OCI-LY1 (cell line): ENCODE measurements around the gene PPIL6.

Source experiments
- H2AFZ ChIP-seq: fragments of 200-600 bp; sonication (generic), shearing (Covaris generic); 2 replicates; pipeline ENCODE4 v1.6.0; 2014; ENCODE audit warnings: antibody characterized with exemption, mild to moderate bottlenecking, low read length
- H3F3A ChIP-seq: fragments of 200-600 bp; sonication (generic), shearing (Covaris generic); 2 replicates; pipeline ENCODE4 v1.6.0; 2014; ENCODE audit warnings: mild to moderate bottlenecking, antibody characterized with exemption, low read length, moderate library complexity; ENCODE audit not compliant: insufficient read depth
- H3K27ac ChIP-seq: fragments of 200-600 bp; sonication (generic); 2 replicates; pipeline ENCODE4 v1.5.1; 2014; ENCODE audit warnings: low read length, mixed run types, mild to moderate bottlenecking, low read depth; ENCODE audit not compliant: poor library complexity, severe bottlenecking
- H3K27me3 ChIP-seq: fragments of 200-600 bp; sonication (generic); 2 replicates; pipeline ENCODE4 v1.6.0; 2014; ENCODE audit warnings: antibody characterized with exemption, mild to moderate bottlenecking, low read length, moderate library complexity; ENCODE audit not compliant: insufficient read depth
- H3K36me3 ChIP-seq: fragments of 200-600 bp; sonication (generic); 2 replicates; pipeline ENCODE4 v1.6.1; 2014; ENCODE audit warnings: mild to moderate bottlenecking, antibody characterized with exemption, low read length, moderate library complexity, mixed read lengths; ENCODE audit not compliant: insufficient read depth
- H3K4me1 ChIP-seq: fragments of 200-600 bp; sonication (generic); 2 replicates; pipeline ENCODE4 v1.5.1; 2014; ENCODE audit warnings: mild to moderate bottlenecking, low read length, moderate library complexity; ENCODE audit not compliant: insufficient read depth, severe bottlenecking
- H3K4me2 ChIP-seq: fragments of 200-600 bp; sonication (generic), shearing (Covaris generic); 2 replicates; pipeline ENCODE4 v1.6.1; 2014; ENCODE audit warnings: low read length
- H3K4me3 ChIP-seq: fragments of 200-600 bp; sonication (generic); 2 replicates; pipeline ENCODE4 v1.5.1; 2014; ENCODE audit warnings: low read length, low read depth, mild to moderate bottlenecking, mixed read lengths; ENCODE audit not compliant: poor library complexity, severe bottlenecking
- H3K79me2 ChIP-seq: fragments of 200-600 bp; shearing (Covaris generic); 2 replicates; pipeline ENCODE4 v1.6.1; 2016; ENCODE audit warnings: mixed run types, low read length, mixed read lengths; ENCODE audit not compliant: insufficient read depth
- H3K9ac ChIP-seq: fragments of 200-600 bp; sonication (generic), shearing (Covaris generic); 2 replicates; pipeline ENCODE4 v1.6.1; 2014; ENCODE audit warnings: mild to moderate bottlenecking, low read length, mixed read lengths
- H3K9me2 ChIP-seq: fragments of 200-600 bp; sonication (generic), shearing (Covaris generic); 2 replicates; pipeline ENCODE4 v1.6.1; 2014; ENCODE audit warnings: low read depth, mild to moderate bottlenecking, low read length, mixed read lengths
- H3K9me3 ChIP-seq: fragments of 200-600 bp; shearing (Covaris generic); 2 replicates; pipeline ENCODE4 v1.6.1; 2014; ENCODE audit warnings: low read length, mixed read lengths
- H4K20me1 ChIP-seq: fragments of 200-600 bp; sonication (generic), shearing (Covaris generic); 2 replicates; pipeline ENCODE4 v1.6.0; 2016; ENCODE audit warnings: mild to moderate bottlenecking, low read length; ENCODE audit not compliant: insufficient read depth
- EZH2 ChIP-seq: fragments of 200-600 bp; sonication (generic), shearing (Covaris generic); IDR thresholded peaks from 2 replicates; pipeline ENCODE4 v1.8.0; 2017; ENCODE audit warnings: borderline replicate concordance, mixed run types, mild to moderate bottlenecking, antibody characterized with exemption, low read length, moderate library complexity, mixed read lengths
- TF ChIP-seq, protein P1 (sequence below): fragments of 200-600 bp; sonication (generic), shearing (Covaris generic); IDR thresholded peaks from 2 replicates; pipeline ENCODE4 v1.5.1; 2017; ENCODE audit warnings: mild to moderate bottlenecking, antibody characterized with exemption, low read length, moderate library complexity, mixed read lengths

PPIL6 gene

DNA sequence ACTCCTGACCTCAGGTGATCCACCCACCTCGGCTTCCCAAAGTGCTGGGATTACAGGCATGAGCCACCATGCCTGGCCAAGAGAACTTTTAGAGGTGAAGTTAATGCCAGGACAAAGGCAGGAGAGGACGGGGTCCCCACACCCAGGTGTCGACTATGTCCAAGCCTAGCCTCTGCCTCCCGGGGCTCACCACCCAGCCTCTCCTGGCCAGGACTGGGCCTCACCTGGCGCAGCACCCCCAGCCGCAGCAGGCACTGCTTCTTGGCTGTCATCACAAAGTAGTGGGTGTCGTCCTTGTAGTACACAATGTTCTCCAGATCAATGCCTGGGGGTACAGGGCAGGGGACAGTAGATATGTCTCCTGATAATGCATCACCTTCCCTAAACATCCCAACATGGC lies 10.9 kb upstream of the PPIL6 start:
- Histone ChIP-seq H3K27me3 (no peaks in the 10 kb centered on the region), H3K4me1 (peaks cover 17% of the 10 kb centered on the region), H2AFZ (no peak overlapping the region), H4K20me1 (no peaks in the 10 kb centered on the region), H3K79me2 (no peaks in the 10 kb centered on the region), H3K9me3 (no peaks in the 10 kb centered on the region), H3K36me3 (peaks cover 28% of the 10 kb centered on the region; the same call in 1 of the 2 replicates), H3K4me3 (no peak overlapping the region), H3K27ac (no peak overlapping the region), H3K4me2 (no peak overlapping the region), H3K9ac (no peak overlapping the region), H3K9me2 (no peaks in the 10 kb centered on the region), H3F3A (no peaks in the 10 kb centered on the region)
- TF ChIP-seq, protein P1, sequence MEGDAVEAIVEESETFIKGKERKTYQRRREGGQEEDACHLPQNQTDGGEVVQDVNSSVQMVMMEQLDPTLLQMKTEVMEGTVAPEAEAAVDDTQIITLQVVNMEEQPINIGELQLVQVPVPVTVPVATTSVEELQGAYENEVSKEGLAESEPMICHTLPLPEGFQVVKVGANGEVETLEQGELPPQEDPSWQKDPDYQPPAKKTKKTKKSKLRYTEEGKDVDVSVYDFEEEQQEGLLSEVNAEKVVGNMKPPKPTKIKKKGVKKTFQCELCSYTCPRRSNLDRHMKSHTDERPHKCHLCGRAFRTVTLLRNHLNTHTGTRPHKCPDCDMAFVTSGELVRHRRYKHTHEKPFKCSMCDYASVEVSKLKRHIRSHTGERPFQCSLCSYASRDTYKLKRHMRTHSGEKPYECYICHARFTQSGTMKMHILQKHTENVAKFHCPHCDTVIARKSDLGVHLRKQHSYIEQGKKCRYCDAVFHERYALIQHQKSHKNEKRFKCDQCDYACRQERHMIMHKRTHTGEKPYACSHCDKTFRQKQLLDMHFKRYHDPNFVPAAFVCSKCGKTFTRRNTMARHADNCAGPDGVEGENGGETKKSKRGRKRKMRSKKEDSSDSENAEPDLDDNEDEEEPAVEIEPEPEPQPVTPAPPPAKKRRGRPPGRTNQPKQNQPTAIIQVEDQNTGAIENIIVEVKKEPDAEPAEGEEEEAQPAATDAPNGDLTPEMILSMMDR = no peak
- TF ChIP-seq EZH2 = no peak

- H2AFZ ChIP-seq = no peak overlapping the region
- no peaks in the 10 kb centered on the region for H3K27me3 ChIP-seq
- H3K9me3 ChIP-seq = no peaks in the 10 kb centered on the region
- TF ChIP-seq EZH2 = no peak
- TF ChIP-seq, protein P1 = no peak
- H3K4me3 ChIP-seq = no peak overlapping the region
- H4K20me1 ChIP-seq = no peaks in the 10 kb centered on the region
- peaks cover 14% of the 10 kb centered on the region for H3K4me1 ChIP-seq
- H3K9ac ChIP-seq = no peak overlapping the region
- H3K27ac ChIP-seq = no peak overlapping the region
- no peaks in the 10 kb centered on the region for H3K9me2 ChIP-seq
- H3K36me3 ChIP-seq = peaks cover 33% of the 10 kb centered on the region; the same call in 1 of the 2 replicates
- no peaks in the 10 kb centered on the region for H3F3A ChIP-seq
- no peak overlapping the region for H3K4me2 ChIP-seq
- H3K79me2 ChIP-seq = no peaks in the 10 kb centered on the region
These were observed 10.4 kb upstream of the PPIL6 start for GRCh38 chr6:109450801-109451200.

GRCh38 chr6:109449795-109450673 lies 9.6 kb upstream of the PPIL6 start:
- Histone ChIP-seq H3K9me3 (no peaks in the 10 kb centered on the region), H3K4me3 (no peak overlapping the region), H3F3A (no peaks in the 10 kb centered on the region), H4K20me1 (no peaks in the 10 kb centered on the region), H3K4me1 (peaks cover 13% of the 10 kb centered on the region), H3K79me2 (no peaks in the 10 kb centered on the region), H3K27ac (no peak overlapping the region), H2AFZ (no peak overlapping the region), H3K4me2 (no peak overlapping the region), H3K9ac (no peak overlapping the region), H3K27me3 (no peaks in the 10 kb centered on the region), H3K9me2 (no peaks in the 10 kb centered on the region), H3K36me3 (peaks cover 41% of the 10 kb centered on the region)
- TF ChIP-seq, protein P1 = no peak
- TF ChIP-seq EZH2 = no peak
